Osteocyte (in vitro differentiated cells): ENCODE measurements around the gene CPSF6. TPM values are rescaled to one million over a fixed set of nuclear protein-coding genes. Genes with fewer than 3 reads are reported as not detected.
"Not testable (repeated sequence)": the region's sequence is repeated elsewhere in the genome, so short reads cannot be mapped to it uniquely, and the experiment has no call there.

ENCODE experiments used
- DNase-seq: peaks from one replicate; pipeline ENCODE4 v3.0.0; 2021; ENCODE audit warnings: mixed read lengths; ENCODE audit not compliant: unreplicated experiment; ENCODE audit errors: extremely low spot score
- H3K27ac Mint-ChIP-seq: one replicate; pipeline ENCODE4 v1.8.0; 2021; ENCODE audit warnings: mild to moderate bottlenecking, mixed read lengths; ENCODE audit not compliant: unreplicated experiment
- H3K27me3 Mint-ChIP-seq: one replicate; pipeline ENCODE4 v1.8.0; 2021; ENCODE audit warnings: mixed read lengths; ENCODE audit not compliant: unreplicated experiment
- H3K36me3 Mint-ChIP-seq: one replicate; pipeline ENCODE4 v1.8.0; 2021; ENCODE audit warnings: mixed read lengths; ENCODE audit not compliant: unreplicated experiment
- H3K4me1 Mint-ChIP-seq: one replicate; pipeline ENCODE4 v1.8.0; 2021; ENCODE audit warnings: mixed read lengths; ENCODE audit not compliant: unreplicated experiment
- H3K4me3 Mint-ChIP-seq: one replicate; pipeline ENCODE4 v1.8.0; 2021; ENCODE audit warnings: mild to moderate bottlenecking, moderate library complexity, mixed read lengths; ENCODE audit not compliant: unreplicated experiment
- H3K9me3 Mint-ChIP-seq: one replicate; pipeline ENCODE4 v1.8.0; 2021; ENCODE audit warnings: mixed read lengths; ENCODE audit not compliant: unreplicated experiment
- CTCF ChIP-seq: fragments of 200-600 bp; sonication (generic); IDR thresholded peaks from 2 replicates; pipeline ENCODE4 v1.5.0; 2021; ENCODE audit warnings: antibody characterized with exemption, mild to moderate bottlenecking, moderate library complexity
- total RNA-seq: library from RNA; stranded (reverse); gene quantifications from 2 replicates; pipeline ENCODE4 v1.2.1, GENCODE V29; 2021

CPSF6 gene
- total RNA-seq, 1 donor from 2014 or later = 70.2 TPM

GRCh38 chr12:69262264-69262974 is 23.1 kb downstream of the CPSF6 start:
- peaks cover 6% of the 10 kb centered on the region for H3K4me1 Mint-ChIP-seq
- H3K4me3 Mint-ChIP-seq = no peak overlapping the region
- no peaks in the 10 kb centered on the region for H3K27me3 Mint-ChIP-seq
- H3K36me3 Mint-ChIP-seq = peaks cover 58% of the 10 kb centered on the region
- no peak for TF ChIP-seq CTCF
- no peak overlapping the region for H3K27ac Mint-ChIP-seq
- no peaks in the 10 kb centered on the region for H3K9me3 Mint-ChIP-seq
- no peak for DNase-seq

DNA sequence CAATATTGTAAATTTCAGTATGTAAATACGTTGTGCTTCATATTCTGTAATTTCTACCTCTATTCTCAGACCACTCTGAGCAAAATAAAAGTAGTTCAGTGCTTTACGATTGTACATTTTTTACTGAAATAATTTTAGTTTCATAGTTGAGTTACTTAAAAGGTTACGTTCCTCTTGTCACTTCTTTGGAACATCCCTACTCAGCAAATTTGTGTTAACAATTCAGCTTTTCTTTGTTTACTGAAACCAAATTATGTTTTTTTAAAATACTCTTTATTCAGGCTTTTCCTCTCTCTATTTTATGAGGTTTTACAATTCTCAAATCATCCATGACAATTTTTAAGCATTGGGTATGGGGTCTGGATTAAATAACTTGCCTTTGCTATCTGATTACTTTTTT is 25.8 kb downstream of the CPSF6 start:
- Mint-ChIP-seq H3K27ac (no peak overlapping the region), H3K4me1 (peaks cover 6% of the 10 kb centered on the region), H3K4me3 (no peak overlapping the region), H3K36me3 (peaks cover 48% of the 10 kb centered on the region), H3K27me3 (no peaks in the 10 kb centered on the region), H3K9me3 (no peaks in the 10 kb centered on the region)
- TF ChIP-seq CTCF = no peak
- no peak for DNase-seq

GRCh38 chr12:69265633-69266032 is 26.3 kb downstream of the CPSF6 start:
- not testable (repeated sequence) for H3K4me3 Mint-ChIP-seq, H3K4me1 Mint-ChIP-seq, H3K9me3 Mint-ChIP-seq, H3K27me3 Mint-ChIP-seq, H3K27ac Mint-ChIP-seq, DNase-seq
- peaks cover 45% of the 10 kb centered on the region for H3K36me3 Mint-ChIP-seq

- Mint-ChIP-seq H3K4me3 (no peak overlapping the region), H3K27ac (peak overlapping the region; percentile 12), H3K27me3 (no peaks in the 10 kb centered on the region), H3K36me3 (peaks cover 45% of the 10 kb centered on the region), H3K9me3 (no peaks in the 10 kb centered on the region), H3K4me1 (peaks cover 6% of the 10 kb centered on the region)
- DNase-seq = no peak
- TF ChIP-seq CTCF = no peak
Measured at GRCh38 chr12:69266036-69266635, 26.8 kb downstream of the CPSF6 start.

GRCh38 chr12:69269736-69270135 is 30.4 kb downstream of the CPSF6 start:
- no peaks in the 10 kb centered on the region for H3K27me3 Mint-ChIP-seq
- no peak overlapping the region for H3K4me3 Mint-ChIP-seq

More at GRCh38 chr12:69269736-69270135, 30.4 kb downstream of the CPSF6 start:
- no peak overlapping the region for H3K27ac Mint-ChIP-seq
- peaks cover 28% of the 10 kb centered on the region for H3K36me3 Mint-ChIP-seq
- peaks cover 16% of the 10 kb centered on the region for H3K4me1 Mint-ChIP-seq
- TF ChIP-seq CTCF = no peak
- no peaks in the 10 kb centered on the region for H3K9me3 Mint-ChIP-seq
- DNase-seq = no peak
